Mucosa of gallbladder (tissue), 1 donor: ENCODE results near the gene A2M. TPM values are rescaled to one million over a fixed set of nuclear protein-coding genes. Genes with fewer than 3 reads are reported as not detected.
A peak's percentile ranks its signal among the peaks of the same experiment; 100 is the strongest.
"Not testable (repeated sequence)": the region's sequence is repeated elsewhere in the genome, so short reads cannot be mapped to it uniquely, and the experiment has no call there.

Experiments
- DNase-seq: peaks from one replicate; pipeline ENCODE4 v3.0.0-alpha.2; 2020; ENCODE audit warnings: low spot score
- total RNA-seq: library from RNA; stranded (reverse); gene quantifications from one replicate; pipeline ENCODE4 v1.2.1, GENCODE V29; 2021
- donor health status: DM: no; HTN: no; CAD: no.

A2M gene
- total RNA-seq = 550 TPM

GRCh38 chr12:9115731-9116559 lies at the start of gene A2M:
TSS of gene A2M (minus strand) at chr12:9115919. CDS start at chr12:9115849, 70 bp downstream.
- peak; percentile 38 for DNase-seq

DNA sequence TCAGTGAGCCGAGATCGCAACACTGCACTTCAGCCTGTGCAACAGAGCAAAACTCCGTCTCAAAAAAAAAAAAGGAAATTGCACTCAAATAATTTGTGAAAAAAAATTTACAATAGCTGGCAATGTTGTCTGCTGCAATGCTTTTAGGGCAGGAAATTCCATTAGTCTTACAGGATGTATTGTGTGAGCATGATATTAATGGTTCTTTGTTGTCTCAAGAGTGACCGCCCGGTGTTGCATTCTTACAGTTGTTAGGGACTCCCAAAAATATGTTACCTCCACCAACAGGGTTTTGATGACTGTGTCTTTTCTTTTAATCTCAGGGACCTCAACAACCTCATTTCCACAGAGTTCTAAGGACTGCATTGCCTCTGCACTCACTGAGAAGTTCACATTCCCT lies 47.7 kb upstream of the A2M start:
- no peak for DNase-seq

DNA sequence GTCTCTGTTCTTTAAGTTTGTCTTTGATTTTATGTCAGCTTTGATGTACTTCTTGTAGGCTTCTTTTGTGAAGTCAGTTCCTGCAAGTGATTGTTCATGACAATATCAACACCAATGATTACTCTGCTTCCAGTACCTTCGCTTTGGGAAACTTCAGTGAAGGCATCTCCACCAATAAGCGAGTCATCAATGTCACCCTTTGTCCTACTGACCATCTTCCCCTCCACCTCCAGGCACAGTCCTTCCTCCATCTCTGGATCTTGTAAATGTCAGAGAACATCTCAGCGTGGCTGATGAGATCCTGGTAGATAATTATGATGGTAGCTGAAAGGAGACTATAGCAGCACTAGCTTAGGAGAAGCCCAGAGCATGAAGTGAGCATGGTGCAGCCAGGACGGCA lies 40.4 kb upstream of the A2M start:
- no peak for DNase-seq

DNA sequence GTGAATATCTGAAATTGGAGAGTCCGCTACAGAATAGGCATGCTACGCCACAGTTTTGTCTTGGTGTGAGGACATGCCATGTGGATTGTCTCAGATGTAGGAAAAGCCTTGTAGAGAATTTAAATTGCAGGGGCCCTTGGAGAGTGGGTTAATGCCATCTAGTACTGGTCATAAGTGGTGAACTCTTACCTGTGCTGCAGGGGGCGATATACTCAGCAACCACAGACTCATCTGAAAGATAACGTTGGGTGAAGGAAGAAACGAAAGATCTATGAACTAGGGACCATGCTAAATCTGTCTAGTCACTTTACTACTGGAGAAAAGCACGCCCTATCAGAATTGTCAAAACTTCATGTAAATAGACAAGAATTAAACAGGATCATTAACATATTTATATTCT lies 33.7 kb upstream of the A2M start:
- DNase-seq = no peak

DNA sequence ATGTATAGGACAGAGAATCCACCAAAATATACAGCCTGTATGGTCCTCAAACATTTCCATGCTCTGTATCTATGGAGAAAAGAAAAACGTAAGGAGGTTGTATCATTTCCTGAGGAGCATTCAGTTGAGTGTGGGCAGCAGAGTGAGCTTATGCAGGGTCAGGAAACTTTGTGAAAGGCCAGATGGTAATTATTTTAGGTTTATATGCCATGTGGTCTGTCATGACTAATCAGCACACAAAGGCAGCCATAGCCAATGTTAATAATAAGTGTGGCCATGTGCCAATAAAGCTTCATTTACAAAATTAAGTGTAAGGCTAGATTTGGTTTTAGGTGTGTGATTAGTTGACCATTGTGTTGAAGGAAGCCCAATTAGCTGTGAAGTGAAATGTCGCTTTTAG lies 33.2 kb upstream of the A2M start:
- DNase-seq = no peak

DNA sequence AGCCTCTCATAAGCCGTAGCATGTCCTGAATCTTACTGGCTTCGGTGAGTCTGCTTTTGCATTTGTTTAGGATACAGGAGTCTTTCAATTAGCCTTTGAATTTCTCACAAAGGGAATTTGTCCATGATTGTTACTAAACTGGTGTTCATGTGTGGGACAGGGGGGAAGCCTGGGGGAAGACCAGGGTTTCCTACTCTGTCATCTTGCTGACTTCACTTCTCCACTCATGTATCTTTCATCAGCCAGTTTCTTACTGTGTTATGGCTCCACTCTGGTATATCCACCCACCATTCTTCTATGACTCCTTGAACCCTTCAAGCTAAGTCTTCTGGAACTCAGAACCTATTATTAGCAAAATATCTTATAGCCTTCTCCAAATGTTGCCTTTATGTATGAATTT lies 31.7 kb upstream of the A2M start:
- DNase-seq = no peak

- no peak for DNase-seq
These were observed 29.0 kb upstream of the A2M start for GRCh38 chr12:9144730-9145106.

DNA sequence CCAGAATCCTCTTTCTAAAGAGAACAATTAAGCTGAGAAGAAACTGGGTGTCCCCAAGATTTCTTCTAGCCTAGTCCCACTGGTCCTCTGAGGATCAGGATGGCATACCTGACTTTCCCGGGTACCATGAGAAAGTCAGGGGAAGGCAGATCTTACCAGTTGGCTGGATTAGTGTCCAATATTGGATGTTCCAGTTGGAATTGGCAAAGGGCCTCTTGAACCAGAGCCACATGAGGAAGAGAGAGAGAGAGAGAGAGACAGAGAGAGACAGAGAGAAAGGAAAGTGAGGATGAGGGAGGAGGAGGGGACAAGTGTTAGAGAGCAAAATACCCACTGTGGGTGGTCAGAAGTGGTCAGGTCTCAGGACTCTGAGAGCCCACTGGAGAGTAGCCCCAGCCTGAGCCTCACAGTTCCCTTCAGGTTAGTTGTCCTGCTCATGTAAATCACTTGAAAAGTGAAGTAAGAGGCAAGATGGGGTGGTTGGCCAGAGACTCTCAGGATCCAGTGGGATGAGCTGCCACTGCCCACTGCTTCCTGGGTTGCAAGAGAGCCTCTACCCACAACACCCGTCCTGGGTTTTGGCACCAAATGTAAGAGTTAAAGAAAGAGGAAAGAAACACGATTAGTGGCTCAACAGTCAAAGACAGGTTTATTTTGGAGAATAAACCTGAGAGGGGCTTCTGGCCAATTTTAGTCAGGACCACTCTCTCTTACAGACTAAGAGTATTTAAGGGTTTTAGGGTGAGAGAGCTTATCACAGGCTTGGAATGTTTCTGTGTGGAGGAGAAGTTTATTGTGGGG lies 28.4 kb upstream of the A2M start:
- DNase-seq = no peak

DNA sequence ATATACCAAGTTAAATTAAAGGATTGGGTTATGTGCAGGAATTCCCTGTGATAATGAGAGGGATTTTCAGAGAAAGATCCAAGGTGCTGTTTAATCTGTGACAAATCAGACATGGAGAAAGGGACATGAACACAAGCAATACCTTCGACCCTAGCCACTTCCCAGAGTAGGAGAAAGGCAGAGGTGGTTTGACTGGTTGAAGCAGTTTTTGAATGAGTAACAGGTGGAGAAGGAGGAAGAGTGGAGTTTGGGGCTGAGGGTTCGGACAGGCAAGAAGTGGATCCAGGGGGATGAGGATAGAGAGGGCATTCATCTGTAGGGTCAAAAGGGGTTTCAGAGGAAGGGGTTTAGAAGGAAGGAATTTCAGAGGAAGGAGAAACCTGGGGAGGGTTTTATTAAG lies 27.4 kb upstream of the A2M start:
- peak; percentile 36 for DNase-seq

- DNase-seq = not testable (repeated sequence)
These were observed 24.0 kb upstream of the A2M start for GRCh38 chr12:9139588-9140290.

DNA sequence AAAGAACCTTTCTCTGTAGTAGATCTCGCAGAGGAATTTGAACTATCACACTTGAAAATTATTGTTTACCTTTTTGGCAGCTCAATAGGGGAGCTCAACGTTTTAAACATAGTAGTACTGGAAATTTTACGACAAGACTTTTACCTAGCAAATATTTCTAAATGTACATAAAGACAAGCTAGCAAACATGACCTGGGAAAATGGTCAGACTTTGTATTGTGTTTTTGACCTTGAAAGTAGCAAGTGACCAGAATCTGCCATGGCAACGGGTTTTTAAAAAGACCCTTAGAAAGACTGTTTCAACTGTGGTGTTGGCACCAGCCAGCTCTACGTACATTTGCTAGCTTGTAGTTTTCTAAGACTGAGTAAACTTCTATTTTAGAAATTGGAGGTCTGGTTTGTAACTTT lies 20.2 kb upstream of the A2M start:
- DNase-seq = no peak

- no peak for DNase-seq
These were observed 19.4 kb upstream of the A2M start for GRCh38 chr12:9134981-9135628.

- DNase-seq = no peak
These were observed 17.6 kb upstream of the A2M start for GRCh38 chr12:9133216-9133916.

GRCh38 chr12:9132008-9132535 lies 16.4 kb upstream of the A2M start:
- no peak for DNase-seq

DNA sequence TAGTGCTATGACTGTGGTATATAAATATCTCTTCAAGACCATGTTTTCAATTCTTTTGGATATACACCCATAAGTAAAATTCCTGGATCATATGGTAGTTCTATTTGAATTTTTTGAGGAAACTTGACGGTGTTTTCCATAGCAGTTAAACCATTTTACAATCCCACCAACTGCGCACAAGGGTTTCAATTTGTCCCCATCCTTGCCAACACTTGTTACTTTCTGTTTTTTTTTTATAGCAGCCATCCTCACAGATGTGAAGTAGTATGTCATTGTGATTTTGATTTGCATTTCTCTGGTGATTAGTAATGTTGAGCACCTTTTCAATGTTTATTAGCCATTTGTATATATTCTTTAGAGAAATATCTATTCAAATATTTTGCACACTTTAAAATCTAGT lies 14.5 kb upstream of the A2M start:
- DNase-seq = no peak

DNA sequence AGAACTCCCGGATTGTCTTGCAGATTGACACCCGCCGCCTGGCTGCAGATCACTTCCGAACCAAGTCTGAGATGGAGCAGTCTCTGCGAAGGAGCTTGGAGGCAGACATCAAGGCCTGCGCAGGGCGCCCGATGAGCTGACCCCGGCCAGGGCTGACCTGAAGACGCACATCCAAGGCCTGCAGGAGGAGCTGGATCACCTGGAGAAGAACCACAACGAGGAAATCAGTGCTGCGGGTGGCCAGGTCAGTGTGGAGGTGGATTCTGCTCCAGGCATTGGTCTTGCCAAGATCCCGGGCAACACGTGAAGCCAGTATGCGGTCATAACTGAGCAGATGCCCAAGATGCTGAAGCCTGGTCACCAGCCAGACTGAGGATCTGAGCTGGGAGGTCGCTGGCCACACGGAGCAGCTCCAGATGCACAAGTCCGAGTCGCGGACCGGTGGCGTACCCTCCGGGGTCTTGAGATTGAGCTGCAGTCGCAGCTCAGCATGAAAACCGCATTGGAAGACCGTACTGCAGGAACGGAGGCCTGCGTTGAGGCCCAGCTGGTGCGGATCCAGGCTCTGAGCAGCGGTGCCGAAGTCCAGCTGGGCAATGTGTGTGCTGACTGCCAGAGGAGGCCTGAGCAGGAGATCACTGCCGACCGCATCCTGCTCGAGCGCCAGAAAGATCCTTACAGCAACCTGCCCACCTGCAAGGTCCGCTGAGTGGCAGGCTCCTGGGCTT lies 12.4 kb upstream of the A2M start:
- no peak for DNase-seq

DNA sequence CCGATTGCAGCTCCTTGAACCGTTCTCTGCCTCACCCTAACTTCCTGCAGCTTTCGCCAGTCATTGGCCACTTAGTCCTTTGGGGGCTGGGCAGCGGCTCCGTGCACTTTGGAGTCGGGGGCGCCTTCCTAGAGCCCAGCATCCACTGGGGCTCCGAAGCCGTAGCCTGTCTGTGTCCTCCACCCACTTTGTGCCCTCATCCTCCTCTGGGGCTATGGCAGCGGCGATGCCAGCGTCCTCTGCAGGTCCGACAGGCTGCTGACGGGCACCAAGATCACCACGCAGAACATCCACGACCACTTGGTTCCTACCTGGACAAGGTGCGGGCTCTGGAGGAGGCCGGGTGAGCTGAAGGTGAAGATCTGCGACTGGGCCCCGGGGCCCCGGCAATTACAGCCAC lies 11.8 kb upstream of the A2M start:
- DNase-seq = no peak

DNA sequence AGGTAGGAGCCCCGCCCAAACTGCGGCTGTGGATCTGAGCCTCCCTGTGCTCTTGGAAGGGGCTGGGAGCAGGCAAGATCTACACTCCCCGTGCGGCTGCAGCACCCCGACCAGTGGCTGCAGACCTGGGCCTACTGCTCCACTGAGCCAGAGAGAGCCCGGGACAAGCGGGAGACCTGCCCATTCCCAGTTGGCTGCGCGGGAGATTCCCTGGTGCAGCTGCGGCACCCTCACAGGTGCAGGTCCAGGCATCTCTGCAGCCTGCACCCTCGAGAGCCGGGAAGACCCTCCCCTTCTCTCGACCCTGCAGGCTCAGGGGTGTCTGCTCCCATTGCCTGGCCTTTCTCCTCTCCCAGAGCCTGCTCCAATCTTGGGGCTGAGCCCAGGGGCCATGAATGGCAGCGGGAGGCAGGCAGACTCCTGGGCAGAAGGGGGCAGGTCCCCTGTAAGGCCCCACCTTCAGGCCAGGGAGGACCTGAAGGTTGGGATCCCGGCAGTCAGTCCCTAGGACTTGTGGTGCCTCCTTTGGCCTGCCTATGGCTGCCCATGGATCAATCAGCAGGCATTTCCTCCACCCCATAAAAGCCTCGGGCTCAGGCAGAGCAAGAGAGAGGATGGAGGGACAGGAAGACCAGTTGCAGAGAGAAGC lies 8.8 kb upstream of the A2M start:
- no peak for DNase-seq

DNA sequence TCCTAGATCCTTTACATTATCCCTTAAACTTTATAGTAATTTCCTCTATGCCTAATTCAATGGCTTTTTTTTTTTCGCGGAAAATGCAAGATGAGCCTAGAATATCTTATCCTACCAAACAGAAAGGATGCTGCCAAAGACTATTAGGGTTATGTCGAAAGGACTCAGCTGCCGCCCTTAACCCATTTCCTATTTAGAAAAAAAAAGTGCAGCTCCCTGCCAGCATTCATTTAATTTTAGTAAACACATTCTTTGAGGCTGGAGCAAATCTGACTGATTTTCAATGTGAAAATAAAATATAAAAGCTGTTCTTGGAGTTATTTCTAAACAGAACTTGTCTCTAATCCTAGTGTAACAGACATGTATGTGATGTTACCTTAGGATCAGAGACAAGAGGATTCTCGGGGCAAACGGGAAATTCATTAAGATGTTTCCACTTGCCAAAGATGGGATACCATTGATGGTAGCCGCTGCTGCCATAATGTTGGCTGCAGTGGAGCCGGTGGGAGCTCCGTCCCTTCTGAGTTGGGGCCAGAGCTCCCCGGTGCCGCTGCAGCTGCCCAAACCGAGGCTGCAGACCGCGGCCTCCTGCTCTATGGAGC lies 8.2 kb upstream of the A2M start:
- DNase-seq = no peak
